Measurements from ENCODE around the gene NKIRAS1. TPM values are rescaled to one million over a fixed set of nuclear protein-coding genes. Genes with fewer than 3 reads are reported as not detected.
"Not testable (repeated sequence)": the region's sequence is repeated elsewhere in the genome, so short reads cannot be mapped to it uniquely, and the experiment has no call there.

NKIRAS1 gene
- total RNA-seq, 1 donor from 2014 or later = 15.0 TPM

DNA sequence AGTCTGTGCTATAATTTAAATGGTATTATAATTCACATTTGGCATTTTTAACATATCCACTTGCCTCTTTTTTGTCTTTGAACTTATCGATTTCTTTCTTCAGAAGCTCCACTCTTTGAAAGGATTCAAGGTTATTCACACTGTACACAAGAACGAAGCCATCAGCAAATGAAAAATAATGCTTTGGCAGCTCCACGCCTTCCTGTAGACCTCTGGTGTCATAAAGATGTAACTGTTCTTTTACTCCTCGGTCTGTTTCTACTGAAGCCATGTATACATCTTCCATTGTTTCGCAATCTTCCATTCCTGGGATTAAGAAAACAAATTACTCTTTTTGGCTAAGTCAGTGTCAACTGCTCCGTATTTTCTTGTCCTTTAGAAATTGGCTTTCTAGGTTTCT, 16.0 kb downstream of the NKIRAS1 start:
- no peak for DNase-seq

DNA sequence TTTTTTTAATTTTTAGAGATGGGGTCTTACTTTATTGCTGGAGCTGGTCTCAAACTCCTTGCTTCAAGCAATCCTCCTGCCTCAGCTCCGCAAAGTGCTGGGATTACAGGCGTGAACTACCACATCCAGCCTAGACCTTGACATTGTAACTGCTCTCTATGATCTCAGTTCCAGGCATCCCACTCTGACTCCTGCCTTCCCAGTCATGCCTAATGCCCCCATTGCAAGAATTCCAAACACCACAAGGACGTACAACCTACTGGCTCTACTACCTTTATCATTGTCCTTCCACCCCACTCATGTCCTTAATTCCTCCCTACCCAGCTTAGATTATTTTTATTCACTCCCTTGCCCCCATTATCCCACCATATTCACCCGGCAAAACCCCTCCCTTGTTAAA, 21.6 kb downstream of the NKIRAS1 start:
- DNase-seq = no peak

DNA sequence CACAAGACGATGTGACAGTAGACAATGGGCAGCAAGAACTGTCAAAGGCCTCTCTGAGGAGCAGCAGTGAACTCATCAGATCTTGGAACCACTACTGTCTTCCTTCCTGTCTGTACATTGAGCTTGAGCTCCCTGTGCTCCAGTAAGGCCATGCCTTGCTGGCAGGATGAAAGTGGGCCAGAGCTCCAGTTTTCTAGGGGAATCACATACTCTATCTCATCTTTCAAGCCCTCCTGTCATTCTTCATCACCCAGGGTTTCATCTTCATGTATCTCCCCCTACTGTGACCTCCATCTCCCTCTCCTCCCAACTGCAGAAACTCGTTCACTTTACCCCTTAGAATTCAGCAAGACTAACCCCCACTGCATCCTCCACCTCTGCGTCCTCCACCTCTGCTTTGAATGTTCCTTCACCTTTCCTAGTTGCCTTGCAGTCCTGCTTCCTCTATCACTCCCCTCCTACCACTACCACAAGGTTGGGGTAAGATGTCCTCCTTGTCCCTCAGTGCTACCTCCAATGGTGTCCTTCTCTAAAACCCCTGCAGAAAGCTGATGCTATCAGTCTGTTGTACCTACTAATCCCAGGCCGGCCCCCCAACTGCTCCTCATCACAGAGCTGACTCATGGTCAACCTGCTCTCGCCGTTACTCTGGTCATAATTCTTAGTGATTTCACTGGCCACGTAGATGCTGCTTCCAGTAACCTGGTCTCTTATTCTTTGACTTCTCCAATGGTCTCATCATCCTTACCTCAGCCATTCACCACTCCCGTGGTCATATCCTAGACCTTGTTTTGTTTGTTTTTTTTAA, 22.3 kb downstream of the NKIRAS1 start:
- no peak for DNase-seq

DNA sequence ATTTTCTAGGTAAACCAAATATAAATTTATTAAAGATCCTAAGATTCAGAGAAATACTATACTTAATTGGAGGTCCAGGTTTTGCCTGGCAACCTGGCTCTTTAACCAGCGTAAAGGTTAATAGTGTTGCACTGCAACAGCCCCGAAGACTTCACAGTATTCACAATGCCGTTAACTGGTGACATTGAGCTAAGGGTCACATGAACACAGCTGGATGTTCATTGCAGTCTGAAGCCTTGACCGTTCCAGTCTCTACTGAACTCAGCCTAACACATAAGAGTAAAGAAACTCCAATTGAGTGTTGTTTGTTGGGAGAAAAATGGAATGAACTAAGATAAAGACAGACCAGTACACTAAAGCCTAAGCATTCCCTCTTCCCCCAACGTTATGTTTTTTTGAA, 26.8 kb downstream of the NKIRAS1 start:
- no peak for DNase-seq

DNA sequence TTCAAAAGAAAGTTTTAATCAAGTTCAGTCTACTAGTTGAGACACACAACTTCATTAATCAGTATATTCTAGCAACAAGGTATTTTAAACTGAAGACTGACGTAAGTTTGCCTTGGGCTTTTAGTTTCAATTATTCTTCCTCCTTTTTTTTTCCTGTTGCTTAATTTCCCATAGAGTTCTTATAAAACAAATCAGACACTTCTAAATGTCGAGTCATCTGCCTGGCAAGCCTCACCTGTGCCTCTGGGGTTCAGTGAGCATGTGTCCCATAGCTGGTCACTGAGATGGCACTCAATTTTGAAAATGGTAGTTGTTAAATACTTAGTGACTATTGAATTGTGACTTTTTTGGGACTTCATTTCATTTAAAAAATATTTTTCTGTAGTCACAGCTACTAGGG, 27.4 kb downstream of the NKIRAS1 start:
- DNase-seq = no peak

DNA sequence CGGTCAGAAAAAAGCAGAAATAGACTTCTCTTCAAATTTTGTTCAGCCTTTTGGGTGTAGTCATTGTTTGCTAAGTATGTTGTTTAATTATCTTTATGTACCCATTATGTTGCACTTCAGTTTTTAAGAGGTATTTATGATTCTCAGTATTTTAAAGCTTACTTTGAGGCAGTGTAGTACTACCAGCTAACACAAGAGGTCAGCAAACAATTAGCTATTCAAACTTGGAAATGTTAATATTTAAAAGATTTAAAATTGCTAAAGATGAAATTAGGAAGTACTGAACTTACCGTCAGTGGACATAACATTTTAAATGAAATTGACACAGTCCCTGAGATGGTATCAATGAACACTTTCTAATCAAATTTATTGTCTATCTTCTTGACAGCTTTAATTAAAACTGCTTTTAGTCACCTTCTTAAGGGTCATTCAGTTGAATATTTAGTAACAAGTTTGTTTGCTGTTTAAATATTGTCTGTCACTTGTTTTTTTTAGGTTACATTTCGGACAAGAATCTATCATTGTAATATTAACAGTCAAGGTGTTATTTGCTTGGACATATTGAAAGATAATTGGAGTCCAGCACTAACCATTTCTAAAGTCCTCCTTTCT, 28.1 kb downstream of the NKIRAS1 start:
- peak; percentile 13 for DNase-seq

DNA sequence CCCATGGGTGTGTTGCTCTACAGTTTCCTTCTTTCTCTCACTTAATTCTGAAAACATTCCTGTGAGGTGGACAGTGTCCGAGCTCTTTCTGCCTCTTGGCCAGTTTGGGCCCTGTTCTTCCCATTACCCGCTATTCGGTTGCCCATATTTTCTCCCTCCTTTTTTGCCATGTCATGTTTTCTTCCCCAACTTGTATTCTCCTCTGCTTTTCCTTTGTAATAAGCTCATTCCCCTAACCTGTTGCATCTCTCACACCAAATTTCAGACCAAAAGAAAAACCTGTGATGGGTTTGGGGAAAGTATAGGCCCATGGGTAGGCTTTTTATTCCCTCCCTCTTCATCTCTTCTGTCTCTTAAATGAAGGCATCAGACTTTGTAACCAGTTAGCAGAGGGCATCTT, 30.5 kb downstream of the NKIRAS1 start:
- DNase-seq = no peak

DNA sequence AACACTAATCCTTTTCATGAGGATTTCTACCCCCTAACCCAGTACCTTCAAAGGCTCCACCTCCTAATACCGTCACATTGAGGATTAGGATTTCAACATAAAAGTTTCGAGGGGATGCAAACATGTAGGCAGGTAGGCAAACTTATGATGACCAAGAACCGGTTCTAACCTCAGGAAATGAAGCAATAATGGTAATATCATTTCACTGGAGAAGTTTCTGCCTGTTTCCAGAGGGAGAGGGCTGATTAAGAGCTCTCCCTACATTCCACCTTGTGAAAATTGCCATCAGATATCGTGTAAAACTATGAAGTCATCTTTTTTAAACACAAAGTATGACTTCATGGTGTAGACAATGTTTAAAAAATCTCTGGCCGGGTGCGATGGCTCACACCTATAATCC, 31.6 kb downstream of the NKIRAS1 start:
- DNase-seq = no peak

DNA sequence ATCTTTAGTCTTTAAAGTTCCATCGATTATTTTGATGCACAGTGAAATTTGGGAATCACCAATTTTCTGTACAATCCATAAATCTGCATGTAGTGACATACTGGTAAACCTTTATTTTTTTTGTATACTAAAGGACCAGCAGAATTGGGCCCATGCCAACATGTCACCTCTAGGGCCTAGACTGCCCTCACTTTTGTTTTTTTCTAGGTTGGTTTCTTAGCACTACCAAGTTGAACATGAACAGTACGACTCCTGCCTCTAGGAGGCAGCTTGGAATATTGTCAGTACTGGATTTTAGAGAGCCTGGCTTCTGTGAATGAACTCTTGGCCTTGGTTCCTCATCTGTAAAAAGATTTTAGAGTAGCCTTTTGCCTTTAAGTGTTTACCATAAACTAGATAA, 32.3 kb downstream of the NKIRAS1 start:
- no peak for DNase-seq

DNA sequence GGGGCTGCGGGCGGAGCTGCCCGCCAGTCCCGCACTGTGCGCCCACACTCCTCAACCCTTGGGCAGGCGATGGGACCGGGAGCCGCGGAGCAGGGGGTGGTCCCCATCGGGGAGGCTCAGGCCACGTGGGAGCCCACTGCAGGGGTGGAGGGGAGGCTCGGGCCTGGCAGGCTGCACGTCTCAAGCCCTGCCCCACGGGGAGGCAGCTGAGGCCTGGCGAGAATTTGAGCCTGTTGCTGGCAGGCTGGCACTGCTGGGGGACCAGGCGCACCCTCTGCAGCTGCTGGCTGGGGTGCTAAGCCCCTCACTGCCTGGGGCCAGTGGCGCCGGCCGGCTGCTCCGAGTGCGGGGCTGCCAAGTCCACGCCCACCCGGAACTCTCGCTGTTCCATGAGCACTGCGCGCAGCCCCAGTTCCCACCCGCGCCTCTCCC, 34.3 kb downstream of the NKIRAS1 start:
- DNase-seq = no peak

DNA sequence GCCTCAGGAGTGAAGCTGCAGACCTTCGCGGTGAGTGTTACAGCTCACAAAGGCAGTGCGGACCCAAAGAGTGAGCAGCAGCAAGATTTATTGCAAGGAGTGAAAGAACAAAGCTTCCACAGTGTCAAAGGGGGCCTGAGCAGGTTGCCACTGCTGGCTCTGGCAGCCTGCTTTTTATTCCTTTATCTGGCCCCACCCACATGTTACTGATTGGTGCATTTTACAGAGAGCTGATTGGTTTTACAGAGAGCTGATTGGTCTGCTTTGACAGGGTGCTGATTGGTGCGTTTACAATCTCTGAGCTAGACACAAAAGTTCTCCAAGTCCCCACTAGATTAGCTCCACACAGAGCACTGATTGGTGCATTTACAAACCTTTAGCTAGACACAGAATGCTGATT, 34.8 kb downstream of the NKIRAS1 start:
- not testable (repeated sequence) for DNase-seq

DNA sequence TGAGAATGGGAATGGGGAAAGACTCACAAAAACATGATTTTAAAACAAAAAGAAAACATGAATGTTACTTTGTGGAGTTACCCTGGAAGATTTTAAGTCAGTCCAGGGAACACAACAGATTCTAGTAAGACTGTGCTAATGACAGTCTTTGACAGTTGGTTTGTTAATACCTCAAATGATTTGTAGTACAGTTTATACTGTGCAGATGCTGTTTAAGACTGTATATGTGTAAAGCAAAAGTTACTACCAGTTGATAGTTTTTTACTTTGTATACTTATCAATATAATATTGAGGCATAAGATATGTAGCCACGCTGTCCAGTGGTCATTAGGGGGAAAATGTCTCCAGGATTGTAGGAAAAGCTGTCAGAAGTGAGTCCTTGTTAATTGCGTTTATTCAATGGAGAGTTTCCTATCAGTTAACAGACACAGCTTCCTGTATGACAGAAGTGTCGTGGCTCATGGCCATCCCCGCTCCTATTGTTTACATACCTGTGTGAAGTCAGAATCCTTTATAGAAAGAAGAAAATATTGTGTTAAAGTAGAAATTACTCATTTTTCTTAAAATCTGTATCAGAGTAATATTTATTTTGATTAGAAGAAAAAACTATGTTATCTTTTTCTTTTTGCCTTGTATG, 36.0 kb downstream of the NKIRAS1 start:
- no peak for DNase-seq

DNA sequence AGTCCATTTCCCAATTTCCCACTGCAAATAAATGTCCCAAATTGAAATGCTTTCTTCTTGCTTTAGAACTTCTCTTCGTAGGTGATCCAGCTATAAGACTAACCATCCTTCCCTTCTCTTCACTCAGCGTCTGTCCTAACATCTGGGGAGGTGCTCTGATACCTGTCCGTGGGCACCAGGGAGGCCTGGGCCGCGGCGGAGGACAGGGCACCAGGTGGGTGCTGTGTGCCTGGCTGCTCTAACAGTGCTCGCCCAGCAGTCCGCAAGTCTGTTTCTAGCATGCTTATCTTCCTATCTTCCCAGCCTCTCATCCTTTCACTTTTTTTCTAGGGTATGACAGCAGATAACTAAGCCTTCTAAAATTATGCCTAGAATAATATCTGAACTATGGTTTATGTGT, 37.3 kb downstream of the NKIRAS1 start:
- DNase-seq = no peak

DNA sequence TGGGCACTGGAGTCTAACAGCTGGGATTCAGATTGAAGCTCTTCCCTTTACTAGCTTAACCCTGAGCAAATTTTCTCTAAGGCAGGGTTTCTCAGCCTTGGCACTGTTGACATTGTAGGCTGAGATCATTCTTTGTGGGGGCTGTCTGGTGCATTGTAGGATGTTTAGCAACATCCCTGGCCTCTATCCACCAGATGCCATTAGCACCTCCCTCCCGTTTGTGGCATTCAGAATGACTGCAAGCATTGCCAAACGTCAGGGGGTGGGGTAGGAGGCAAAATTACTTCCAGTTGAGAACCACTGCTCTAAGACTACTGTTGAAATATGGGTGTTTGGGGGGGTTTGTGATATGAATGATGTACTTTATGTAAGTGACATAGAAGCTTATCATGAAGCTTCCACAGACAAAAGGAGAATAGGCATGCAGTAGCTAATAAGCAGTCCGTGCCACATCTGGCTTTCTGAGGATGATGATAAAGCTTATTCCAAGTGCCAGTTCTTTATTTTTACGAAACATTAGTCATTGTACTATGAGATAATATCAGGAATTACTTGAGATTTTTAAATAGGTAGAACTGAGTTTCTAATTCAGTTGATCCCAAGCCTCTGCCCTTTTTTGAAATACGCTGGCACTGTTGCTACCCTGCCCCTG, 39.3 kb downstream of the NKIRAS1 start:
- DNase-seq = peak; percentile 20

DNA sequence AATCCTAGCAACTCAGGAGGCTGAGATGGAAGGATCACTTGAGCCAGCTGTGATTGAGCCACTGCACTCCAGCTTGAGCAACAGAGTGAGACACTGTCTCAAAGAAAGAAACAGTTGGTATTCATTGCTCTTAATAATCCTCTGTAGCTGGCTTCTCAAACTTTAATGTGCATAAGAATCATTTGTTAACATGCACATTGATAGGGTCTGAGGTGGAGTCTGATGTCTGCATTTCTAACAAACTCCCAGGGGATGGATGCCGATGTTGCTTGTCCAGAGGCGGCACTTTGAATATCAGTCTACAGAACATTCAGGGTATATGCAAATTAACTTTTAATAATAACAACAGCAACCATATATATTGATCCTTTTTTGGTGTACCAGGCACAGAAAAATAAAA, 39.9 kb downstream of the NKIRAS1 start:
- DNase-seq = no peak

DNA sequence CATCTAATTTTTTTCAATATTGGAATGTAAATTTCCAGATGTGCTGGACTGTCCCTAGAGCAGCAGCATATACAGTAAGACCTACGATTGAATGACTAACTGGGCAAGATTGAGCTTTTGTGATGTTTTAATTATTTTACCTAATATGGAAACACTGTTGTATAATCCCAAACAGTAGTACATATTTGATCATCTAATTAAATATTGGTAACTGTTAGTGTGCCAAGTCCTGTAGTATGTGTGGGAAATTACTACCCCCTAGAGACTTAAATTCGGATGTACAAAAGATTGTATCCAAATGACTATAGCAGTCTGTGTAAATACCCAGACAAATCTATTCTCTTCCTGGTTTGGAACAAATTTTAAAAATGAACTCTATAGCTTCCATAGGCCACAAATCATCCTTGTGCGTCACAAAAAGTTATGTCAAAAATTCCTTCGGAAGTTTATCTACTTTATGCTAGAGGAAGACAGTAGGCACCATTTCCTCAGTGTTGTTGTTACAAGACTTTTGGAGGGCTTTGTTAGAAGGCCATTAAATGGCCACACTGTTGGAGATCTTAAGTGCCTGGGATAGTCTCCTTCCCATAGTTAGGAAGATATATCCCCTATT, 41.6 kb downstream of the NKIRAS1 start:
- DNase-seq = peak; percentile 14

DNA sequence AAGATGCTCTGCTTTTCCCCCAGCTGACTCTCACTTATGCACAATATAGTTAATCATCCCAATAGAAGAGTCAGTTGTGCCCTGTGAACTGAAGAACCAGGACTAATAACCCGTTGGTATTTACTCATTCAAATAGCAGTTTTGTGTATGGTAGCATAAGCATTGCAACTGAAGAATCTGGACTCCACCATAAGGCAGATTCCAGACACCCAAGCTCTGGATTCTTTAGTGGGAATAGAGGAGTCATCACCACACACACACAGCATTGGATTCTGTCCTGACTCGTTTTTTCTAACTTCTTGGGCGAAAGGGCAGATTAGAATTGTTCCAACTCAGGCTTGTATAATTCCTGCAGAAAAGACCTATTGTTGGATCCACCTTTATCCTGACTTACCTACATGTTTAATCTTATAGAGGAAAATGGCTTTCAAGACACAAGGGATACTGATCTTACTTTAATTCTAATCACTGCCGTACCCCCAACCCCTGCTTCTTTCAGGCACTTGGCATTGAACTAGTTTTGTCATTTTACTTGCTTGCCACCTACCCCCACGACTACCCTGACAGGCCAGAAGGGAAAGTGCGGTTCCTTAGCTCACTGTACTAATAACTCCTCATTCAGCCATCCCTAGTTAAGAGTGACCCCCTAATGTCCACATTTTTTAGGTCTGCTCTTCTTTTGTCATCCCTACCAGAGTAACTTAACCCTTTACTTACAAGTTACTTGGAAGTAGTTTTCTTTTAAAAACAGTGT, 42.3 kb downstream of the NKIRAS1 start:
- no peak for DNase-seq

DNA sequence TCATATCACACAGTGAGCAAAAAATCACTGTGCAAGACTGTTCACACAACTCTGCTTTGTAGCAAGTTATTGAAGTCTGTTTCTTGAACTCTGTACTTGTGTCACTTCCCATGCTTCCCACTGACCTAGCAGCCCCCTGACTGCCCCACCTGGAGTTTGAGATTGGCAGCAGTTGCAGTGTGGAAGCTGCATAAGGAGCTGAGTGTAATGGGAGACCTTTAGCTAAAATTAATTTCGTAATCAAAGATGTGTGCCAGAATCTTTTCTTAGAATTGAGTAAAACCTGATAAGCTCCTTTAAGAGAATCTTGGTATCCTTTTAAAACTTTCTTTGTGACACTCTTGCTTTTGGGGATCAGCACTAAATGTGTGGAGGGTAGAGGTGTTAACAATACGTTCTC, 42.8 kb downstream of the NKIRAS1 start:
- DNase-seq = no peak

DNA sequence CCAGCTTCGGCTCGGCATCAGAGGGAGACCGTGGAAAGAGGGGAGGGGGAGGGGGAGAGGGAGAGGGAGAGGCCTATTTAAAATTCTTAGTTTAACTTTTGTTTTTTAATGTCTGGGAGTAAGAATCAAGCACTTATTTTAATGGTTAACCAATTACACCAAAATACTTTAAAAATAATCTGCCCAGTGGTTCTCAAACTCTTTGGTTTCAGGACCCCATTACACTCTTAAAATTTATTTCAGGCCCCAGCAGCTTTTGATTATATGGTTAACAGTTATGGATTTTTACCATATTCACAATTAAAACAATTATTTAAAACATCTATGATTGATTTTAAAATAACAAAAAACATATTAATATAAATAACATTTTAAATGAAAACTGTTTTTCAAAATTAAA, 44.5 kb downstream of the NKIRAS1 start:
- DNase-seq = no peak

DNA sequence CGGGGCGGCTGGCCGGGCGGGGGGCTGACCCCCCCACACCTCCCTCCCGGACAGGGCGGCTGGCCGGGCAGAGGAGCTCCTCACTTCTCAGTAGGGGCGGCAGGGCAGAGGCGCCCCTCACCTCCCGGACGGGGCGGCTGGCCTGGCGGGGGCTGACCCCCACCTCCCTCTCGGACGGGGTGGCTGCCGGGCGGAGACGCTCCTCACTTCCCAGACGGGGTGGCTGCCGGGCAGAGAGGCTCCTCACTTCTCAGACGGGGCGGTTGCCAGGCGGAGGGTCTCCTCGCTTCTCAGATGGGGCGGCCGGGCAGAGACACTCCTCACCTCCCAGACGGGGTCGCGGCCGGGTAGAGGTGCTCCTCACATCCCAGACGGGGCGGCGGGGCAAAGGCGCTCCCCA, 45.4 kb downstream of the NKIRAS1 start:
- not testable (repeated sequence) for DNase-seq

DNA sequence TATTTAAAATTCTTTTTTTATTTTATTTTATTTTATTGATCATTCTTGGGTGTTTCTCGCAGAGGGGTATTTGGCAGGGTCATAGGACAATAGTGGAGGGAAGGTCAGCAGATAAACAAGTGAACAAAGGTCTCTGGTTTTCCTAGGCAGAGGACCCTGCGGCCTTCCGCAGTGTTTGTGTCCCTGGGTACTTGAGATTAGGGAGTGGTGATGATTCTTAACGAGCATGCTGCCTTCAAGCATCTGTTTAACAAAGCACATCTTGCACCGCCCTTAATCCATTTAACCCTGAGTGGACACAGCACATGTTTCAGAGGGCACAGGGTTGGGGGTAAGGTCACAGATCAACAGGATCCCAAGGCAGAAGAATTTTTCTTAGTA, 46.1 kb downstream of the NKIRAS1 start:
- not testable (repeated sequence) for DNase-seq

Measured in skin of body (tissue), 2 donors.